ENCODE measurements around the gene MTG1.

Gene MTG1

GRCh38 chr10:133394064-133394663 lies at the start of gene MTG1:
Gene MTG1, plus strand, starts transcription at chr10:133394157. Its CDS starts 64 bp downstream, at chr10:133394221.
- WGBS (ENCODE audit: insufficient coverage, insufficient read length): no CpG with 5 or more reads among the region's 69 CpGs
- H3K4me3 ChIP-seq (ENCODE audit: low read length): peak within 1 kb of the TSS; percentile 80
- DNase-seq (ENCODE audit: low read depth, low spot score): peak; percentile 78
- no peaks in the 10 kb centered on the region for H3K4me1 ChIP-seq (ENCODE audit: control insufficient read depth, insufficient read depth, low read length)
- peaks cover 12% of the 10 kb centered on the region for H3K36me3 ChIP-seq (ENCODE audit: control insufficient read depth, insufficient read depth, low read length)
- no peak within 1 kb of the TSS for H3K27ac ChIP-seq (ENCODE audit: low read length)
- no peaks in the 10 kb centered on the region for H3K9me3 ChIP-seq (ENCODE audit: control insufficient read depth, insufficient read depth, low read length)
- H3K27me3 ChIP-seq (ENCODE audit: control insufficient read depth, insufficient read depth, low read length): no peaks in the 10 kb centered on the region

GRCh38 chr10:133344236-133344635 lies 49.7 kb upstream of the MTG1 start:
- Histone ChIP-seq H3K4me1 (ENCODE audit: control insufficient read depth, insufficient read depth, low read length) (0 out of 2 replicates have a peak, but pooled peaks cover 3% of the 10 kb centered on the region), H3K27me3 (ENCODE audit: control insufficient read depth, insufficient read depth, low read length) (no peaks in the 10 kb centered on the region), H3K4me3 (ENCODE audit: low read length) (no peak overlapping the region), H3K9me3 (ENCODE audit: control insufficient read depth, insufficient read depth, low read length) (no peaks in the 10 kb centered on the region), H3K27ac (ENCODE audit: low read length) (no peak overlapping the region), H3K36me3 (ENCODE audit: control insufficient read depth, insufficient read depth, low read length) (no peaks in the 10 kb centered on the region)
- WGBS (ENCODE audit: insufficient coverage, insufficient read length): no CpG with 5 or more reads among the region's 5 CpGs
- DNase-seq (ENCODE audit: low read depth, low spot score): no peak

GRCh38 chr10:133346413-133346812 lies 47.5 kb upstream of the MTG1 start:
- no peak overlapping the region for H3K4me3 ChIP-seq (ENCODE audit: low read length)
- no CpG with 5 or more reads among the region's 11 CpGs for WGBS (ENCODE audit: insufficient coverage, insufficient read length)
- no peaks in the 10 kb centered on the region for H3K36me3 ChIP-seq (ENCODE audit: control insufficient read depth, insufficient read depth, low read length)
- H3K27ac ChIP-seq (ENCODE audit: low read length): no peak overlapping the region
- DNase-seq (ENCODE audit: low read depth, low spot score): no peak
- no peaks in the 10 kb centered on the region for H3K9me3 ChIP-seq (ENCODE audit: control insufficient read depth, insufficient read depth, low read length)
- peaks cover 5% of the 10 kb centered on the region; the same call in 1 of the 2 replicates for H3K4me1 ChIP-seq (ENCODE audit: control insufficient read depth, insufficient read depth, low read length)
- no peaks in the 10 kb centered on the region for H3K27me3 ChIP-seq (ENCODE audit: control insufficient read depth, insufficient read depth, low read length)

- Histone ChIP-seq H3K36me3 (ENCODE audit: control insufficient read depth, insufficient read depth, low read length) (no peaks in the 10 kb centered on the region), H3K27me3 (ENCODE audit: control insufficient read depth, insufficient read depth, low read length) (no peaks in the 10 kb centered on the region), H3K4me3 (ENCODE audit: low read length) (no peak overlapping the region), H3K4me1 (ENCODE audit: control insufficient read depth, insufficient read depth, low read length) (peaks cover 5% of the 10 kb centered on the region), H3K9me3 (ENCODE audit: control insufficient read depth, insufficient read depth, low read length) (no peaks in the 10 kb centered on the region), H3K27ac (ENCODE audit: low read length) (no peak overlapping the region)
- no CpG with 5 or more reads among the region's 16 CpGs for WGBS (ENCODE audit: insufficient coverage, insufficient read length)
- DNase-seq (ENCODE audit: low read depth, low spot score): no peak
These were observed 46.0 kb upstream of the MTG1 start for GRCh38 chr10:133347710-133348517.

GRCh38 chr10:133349160-133349568 lies 44.8 kb upstream of the MTG1 start:
- 100% methylated on average over 6 of the region's 8 CpGs for WGBS (ENCODE audit: insufficient coverage, insufficient read length)
- H3K36me3 ChIP-seq (ENCODE audit: control insufficient read depth, insufficient read depth, low read length): no peaks in the 10 kb centered on the region
- H3K4me3 ChIP-seq (ENCODE audit: low read length): no peak overlapping the region
- no peak overlapping the region for H3K27ac ChIP-seq (ENCODE audit: low read length)
- no peaks in the 10 kb centered on the region for H3K27me3 ChIP-seq (ENCODE audit: control insufficient read depth, insufficient read depth, low read length)
- H3K4me1 ChIP-seq (ENCODE audit: control insufficient read depth, insufficient read depth, low read length): peaks cover 2% of the 10 kb centered on the region
- no peaks in the 10 kb centered on the region for H3K9me3 ChIP-seq (ENCODE audit: control insufficient read depth, insufficient read depth, low read length)
- no peak for DNase-seq (ENCODE audit: low read depth, low spot score)

GRCh38 chr10:133349577-133350011 lies 44.4 kb upstream of the MTG1 start:
- DNase-seq (ENCODE audit: low read depth, low spot score): no peak
- H3K4me3 ChIP-seq (ENCODE audit: low read length): no peak overlapping the region
- peaks cover 2% of the 10 kb centered on the region for H3K4me1 ChIP-seq (ENCODE audit: control insufficient read depth, insufficient read depth, low read length)
- no peak overlapping the region for H3K27ac ChIP-seq (ENCODE audit: low read length)
- no CpG with 5 or more reads among the region's 9 CpGs for WGBS (ENCODE audit: insufficient coverage, insufficient read length)
- no peaks in the 10 kb centered on the region for H3K36me3 ChIP-seq (ENCODE audit: control insufficient read depth, insufficient read depth, low read length)
- no peaks in the 10 kb centered on the region for H3K9me3 ChIP-seq (ENCODE audit: control insufficient read depth, insufficient read depth, low read length)
- H3K27me3 ChIP-seq (ENCODE audit: control insufficient read depth, insufficient read depth, low read length): no peaks in the 10 kb centered on the region

- Histone ChIP-seq H3K27me3 (ENCODE audit: control insufficient read depth, insufficient read depth, low read length) (no peaks in the 10 kb centered on the region), H3K9me3 (ENCODE audit: control insufficient read depth, insufficient read depth, low read length) (no peaks in the 10 kb centered on the region), H3K36me3 (ENCODE audit: control insufficient read depth, insufficient read depth, low read length) (0 out of 2 replicates have a peak, but pooled peaks cover 3% of the 10 kb centered on the region), H3K27ac (ENCODE audit: low read length) (no peak overlapping the region), H3K4me3 (ENCODE audit: low read length) (no peak overlapping the region), H3K4me1 (ENCODE audit: control insufficient read depth, insufficient read depth, low read length) (peaks cover 2% of the 10 kb centered on the region)
- no peak for DNase-seq (ENCODE audit: low read depth, low spot score)
- WGBS (ENCODE audit: insufficient coverage, insufficient read length): no CpG with 5 or more reads among the region's 12 CpGs
These were observed 43.5 kb upstream of the MTG1 start for GRCh38 chr10:133350283-133350949.

- Histone ChIP-seq H3K4me1 (ENCODE audit: control insufficient read depth, insufficient read depth, low read length) (peaks cover 2% of the 10 kb centered on the region), H3K27me3 (ENCODE audit: control insufficient read depth, insufficient read depth, low read length) (no peaks in the 10 kb centered on the region), H3K27ac (ENCODE audit: low read length) (no peak overlapping the region), H3K9me3 (ENCODE audit: control insufficient read depth, insufficient read depth, low read length) (no peaks in the 10 kb centered on the region), H3K36me3 (ENCODE audit: control insufficient read depth, insufficient read depth, low read length) (0 out of 2 replicates have a peak, but pooled peaks cover 3% of the 10 kb centered on the region), H3K4me3 (ENCODE audit: low read length) (no peak overlapping the region)
- WGBS (ENCODE audit: insufficient coverage, insufficient read length): no CpG with 5 or more reads among the region's 13 CpGs
- DNase-seq (ENCODE audit: low read depth, low spot score): no peak
These were observed 43.0 kb upstream of the MTG1 start for GRCh38 chr10:133350950-133351329.

GRCh38 chr10:133351408-133352318 lies 42.3 kb upstream of the MTG1 start:
- no peak for DNase-seq (ENCODE audit: low read depth, low spot score)
- peaks cover 4% of the 10 kb centered on the region for H3K4me1 ChIP-seq (ENCODE audit: control insufficient read depth, insufficient read depth, low read length)
- no peaks in the 10 kb centered on the region for H3K27me3 ChIP-seq (ENCODE audit: control insufficient read depth, insufficient read depth, low read length)
- no CpG with 5 or more reads among the region's 24 CpGs for WGBS (ENCODE audit: insufficient coverage, insufficient read length)
- H3K36me3 ChIP-seq (ENCODE audit: control insufficient read depth, insufficient read depth, low read length): peaks cover 3% of the 10 kb centered on the region; the same call in 1 of the 2 replicates
- no peak overlapping the region for H3K27ac ChIP-seq (ENCODE audit: low read length)
- no peak overlapping the region for H3K4me3 ChIP-seq (ENCODE audit: low read length)
- H3K9me3 ChIP-seq (ENCODE audit: control insufficient read depth, insufficient read depth, low read length): no peaks in the 10 kb centered on the region

All from iPS DF 6.9 (cell line).